BLaER1 treated with 17β-estradiol and CSF1 and Interleukin-3, amounts not matched to agents 10 nM and 100 nM (cell line): ENCODE measurements around the gene PCNX3.
A peak's percentile ranks its signal among the peaks of the same experiment; 100 is the strongest.
"Not testable (repeated sequence)": the region's sequence is repeated elsewhere in the genome, so short reads cannot be mapped to it uniquely, and the experiment has no call there.

ENCODE experiments used
- H3K27ac ChIP-seq, 11 experiments: shearing (Covaris generic); formaldehyde crosslinking; 2 replicates each; pipeline ENCODE4 v1.8.1; 2022
- H3K27me3 ChIP-seq, 11 experiments: shearing (Covaris generic); formaldehyde crosslinking; 2 replicates each; pipeline ENCODE4 v1.8.1; 2022
- H3K36me3 ChIP-seq, 11 experiments: shearing (Covaris generic); formaldehyde crosslinking; 2 replicates each; pipeline ENCODE4 v1.8.1; 2022
- H3K4me1 ChIP-seq, 10 experiments: shearing (Covaris generic); formaldehyde crosslinking; 2 replicates each; pipeline ENCODE4 v1.8.1; 2022
- H3K4me2 ChIP-seq, 11 experiments: shearing (Covaris generic); formaldehyde crosslinking; 2 replicates each; pipeline ENCODE4 v1.8.1; 2022
- H3K4me3 ChIP-seq, 10 experiments: shearing (Covaris generic); formaldehyde crosslinking; 2 replicates each; pipeline ENCODE4 v1.8.1; 2022
- H3K9ac ChIP-seq, 11 experiments: shearing (Covaris generic); formaldehyde crosslinking; 2 replicates each; pipeline ENCODE4 v1.8.1; 2022
- H3K9me3 ChIP-seq, 11 experiments: shearing (Covaris generic); formaldehyde crosslinking; replicated peaks in 1 of 11; 2 replicates each; pipeline ENCODE4 v1.8.1; 2022
- H4K20me1 ChIP-seq, 11 experiments: shearing (Covaris generic); formaldehyde crosslinking; 2 replicates each; pipeline ENCODE4 v1.8.1; 2022
- Cebpa-rat ChIP-seq, 11 experiments: shearing (Covaris generic); IDR thresholded peaks; 2 replicates each; pipeline ENCODE4 v1.8.1; 2022

Gene PCNX3

DNA sequence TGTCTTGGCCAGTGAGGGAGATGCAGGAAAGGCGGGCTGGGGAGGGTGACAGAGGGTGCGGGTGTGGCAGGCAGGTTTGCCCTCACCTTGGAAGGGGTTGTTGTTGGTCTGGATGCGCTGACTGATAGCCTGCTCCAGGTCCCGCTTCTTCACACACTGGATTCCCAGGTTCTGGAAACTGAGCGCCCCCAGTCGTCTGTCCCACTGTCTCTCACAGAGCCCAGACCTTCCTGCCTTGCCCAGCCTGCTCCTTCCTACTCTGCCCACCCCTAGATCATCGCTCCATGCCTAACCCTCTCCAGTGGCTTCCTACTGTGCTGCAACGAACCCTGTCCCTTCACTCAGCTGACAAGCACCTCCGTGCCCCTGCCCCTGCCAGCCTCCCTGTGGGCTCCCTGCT, 44.5 kb downstream of the PCNX3 start:
- peaks cover 66 to 71% (median 68%) of the 10 kb centered on the region in 11 experiments for H3K36me3 ChIP-seq
- no peak overlapping the region for H3K27ac ChIP-seq
- no peaks in the 10 kb centered on the region for H3K9me3 ChIP-seq
- peaks cover 31 to 72% (median 60%) of the 10 kb centered on the region in 11 experiments; a peak in 21 of 22 replicates for H4K20me1 ChIP-seq
- peak overlapping the region; percentile 2 to 96 (median 90); a peak in 16 of 22 replicates for H3K9ac ChIP-seq
- TF ChIP-seq Cebpa-rat (IDR thresholded peaks at IDR 0.05) = no peak
- no peaks in the 10 kb centered on the region for H3K27me3 ChIP-seq
- H3K4me2 ChIP-seq = peak overlapping the region in 2 of 11 experiments; percentile 100; a peak in 2 of 22 replicates
- peaks cover 24 to 51% (median 36%) of the 10 kb centered on the region in 10 experiments for H3K4me1 ChIP-seq
- no peak overlapping the region for H3K4me3 ChIP-seq

DNA sequence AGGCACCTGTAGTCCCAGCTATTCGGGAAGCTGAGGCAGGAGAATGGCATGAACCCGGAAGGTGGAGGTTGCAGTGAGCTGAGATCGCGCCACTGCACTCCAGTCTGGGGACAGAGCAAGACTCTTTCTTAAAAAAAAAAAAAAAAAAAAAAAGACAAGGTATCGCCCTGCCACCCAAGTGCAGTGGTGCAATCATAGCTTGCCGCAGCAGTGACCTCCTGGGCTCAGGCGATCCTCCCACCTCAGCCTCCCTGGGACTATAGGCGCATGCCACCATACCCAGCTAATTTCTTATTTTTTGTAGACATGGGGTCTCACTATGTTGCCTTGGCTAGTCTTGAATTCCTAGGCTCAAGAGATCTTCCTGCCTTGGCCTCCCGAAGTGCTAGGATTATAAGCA, 45.3 kb downstream of the PCNX3 start:
- Histone ChIP-seq H4K20me1 (peaks cover 31 to 64% (median 56%) of the 10 kb centered on the region in 11 experiments; a peak in 21 of 22 replicates), H3K4me2 (peak overlapping the region; percentile 93 to 100 (median 99); a peak in 19 of 22 replicates), H3K27ac (peak overlapping the region in 1 of 11 experiments; percentile 94; a peak in 1 of 22 replicates), H3K36me3 (peaks cover 58 to 63% (median 59%) of the 10 kb centered on the region in 11 experiments), H3K4me3 (peak overlapping the region in 9 of 10 experiments; percentile 78 to 98 (median 91); a peak in 13 of 20 replicates), H3K4me1 (peaks cover 23 to 43% (median 32%) of the 10 kb centered on the region in 10 experiments), H3K9ac (peak overlapping the region; percentile 85 to 96 (median 91); a peak in 21 of 22 replicates)
- not testable (repeated sequence) for H3K9me3 ChIP-seq, H3K27me3 ChIP-seq

DNA sequence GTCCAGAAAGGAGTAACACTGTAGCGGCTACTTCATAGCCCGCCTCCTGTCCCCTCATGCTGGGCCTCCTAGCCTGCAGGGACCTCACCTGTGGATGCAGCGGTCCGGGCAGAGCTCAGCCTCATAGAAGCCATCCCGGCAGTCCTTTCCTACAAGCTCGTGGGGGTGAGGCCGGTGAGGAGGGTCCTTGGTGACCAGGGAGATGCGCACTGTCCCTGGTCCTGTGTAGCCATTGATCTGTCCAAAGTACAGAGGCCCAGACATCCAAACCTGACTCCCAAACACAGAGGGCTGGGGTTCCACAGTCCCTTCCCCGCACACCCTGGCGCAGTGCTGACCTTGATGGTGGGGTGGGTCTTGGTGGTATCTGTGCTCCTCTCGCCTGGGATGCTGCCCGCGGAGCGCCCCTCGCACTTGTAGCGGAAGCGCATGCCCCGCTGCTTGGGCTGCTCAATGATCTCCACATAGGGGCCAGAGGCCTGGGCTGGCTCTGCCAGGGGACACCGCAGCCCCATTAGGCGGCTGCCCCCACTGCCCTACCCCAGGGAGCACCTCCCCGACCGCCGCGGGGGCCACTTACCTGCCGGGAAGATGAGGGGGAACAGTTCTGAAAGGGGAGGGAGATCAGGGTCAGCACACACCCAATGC, 46.1 kb downstream of the PCNX3 start:
- H3K27ac ChIP-seq = peak overlapping the region; percentile 86 to 94 (median 90)
- no peaks in the 10 kb centered on the region for H3K27me3 ChIP-seq
- peak overlapping the region; percentile 93 to 100 (median 99) for H3K4me2 ChIP-seq
- peak overlapping the region; percentile 85 to 96 (median 91) for H3K9ac ChIP-seq
- H4K20me1 ChIP-seq = peaks cover 31 to 57% (median 54%) of the 10 kb centered on the region in 11 experiments; a peak in 21 of 22 replicates
- H3K36me3 ChIP-seq = peaks cover 50 to 55% (median 51%) of the 10 kb centered on the region in 11 experiments
- peaks cover 23 to 40% (median 31%) of the 10 kb centered on the region in 10 experiments for H3K4me1 ChIP-seq
- H3K4me3 ChIP-seq = peak overlapping the region; percentile 78 to 98 (median 91)
- H3K9me3 ChIP-seq = no peaks in the 10 kb centered on the region
- TF ChIP-seq Cebpa-rat (IDR thresholded peaks at IDR 0.05) = no peak

DNA sequence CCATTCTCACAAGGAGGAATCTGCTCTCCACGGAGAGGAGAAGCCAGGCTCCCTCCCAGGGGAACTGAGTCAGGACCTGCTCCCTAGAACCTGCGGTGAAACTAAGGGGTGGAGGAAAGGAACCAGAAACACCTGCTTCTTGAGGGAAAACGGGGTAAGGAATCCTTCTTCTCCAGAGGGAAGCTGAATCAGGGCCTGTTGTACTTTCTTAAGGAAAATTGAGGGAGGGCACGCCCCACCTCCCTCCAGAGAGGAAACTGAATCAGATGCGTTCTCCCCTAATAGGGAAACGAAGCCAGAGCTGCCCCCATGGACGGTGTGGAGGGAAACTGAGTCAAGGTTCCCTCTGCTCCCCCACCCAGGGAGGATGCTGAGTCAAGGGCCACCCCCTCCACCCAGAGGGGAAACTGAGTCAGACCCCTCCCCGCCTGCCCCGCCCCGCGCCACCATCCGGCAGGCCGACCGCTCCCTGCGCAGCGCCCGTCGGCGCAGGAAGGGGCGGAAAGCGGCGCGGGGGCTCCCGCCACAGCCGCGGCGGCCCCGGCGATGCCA, 46.7 kb downstream of the PCNX3 start:
- peak overlapping the region; percentile 78 to 98 (median 91) for H3K4me3 ChIP-seq
- H3K9ac ChIP-seq = peak overlapping the region; percentile 85 to 96 (median 91)
- no peaks in the 10 kb centered on the region for H3K27me3 ChIP-seq
- peak overlapping the region; percentile 93 to 100 (median 99) for H3K4me2 ChIP-seq
- H3K27ac ChIP-seq = peak overlapping the region; percentile 86 to 94 (median 90)
- peaks cover 44 to 49% (median 45%) of the 10 kb centered on the region in 11 experiments for H3K36me3 ChIP-seq
- no peaks in the 10 kb centered on the region for H3K9me3 ChIP-seq
- peaks cover 31 to 52% (median 49%) of the 10 kb centered on the region in 11 experiments; a peak in 21 of 22 replicates for H4K20me1 ChIP-seq
- TF ChIP-seq Cebpa-rat (IDR thresholded peaks at IDR 0.05) = no peak
- H3K4me1 ChIP-seq = peaks cover 23 to 40% (median 31%) of the 10 kb centered on the region in 10 experiments

DNA sequence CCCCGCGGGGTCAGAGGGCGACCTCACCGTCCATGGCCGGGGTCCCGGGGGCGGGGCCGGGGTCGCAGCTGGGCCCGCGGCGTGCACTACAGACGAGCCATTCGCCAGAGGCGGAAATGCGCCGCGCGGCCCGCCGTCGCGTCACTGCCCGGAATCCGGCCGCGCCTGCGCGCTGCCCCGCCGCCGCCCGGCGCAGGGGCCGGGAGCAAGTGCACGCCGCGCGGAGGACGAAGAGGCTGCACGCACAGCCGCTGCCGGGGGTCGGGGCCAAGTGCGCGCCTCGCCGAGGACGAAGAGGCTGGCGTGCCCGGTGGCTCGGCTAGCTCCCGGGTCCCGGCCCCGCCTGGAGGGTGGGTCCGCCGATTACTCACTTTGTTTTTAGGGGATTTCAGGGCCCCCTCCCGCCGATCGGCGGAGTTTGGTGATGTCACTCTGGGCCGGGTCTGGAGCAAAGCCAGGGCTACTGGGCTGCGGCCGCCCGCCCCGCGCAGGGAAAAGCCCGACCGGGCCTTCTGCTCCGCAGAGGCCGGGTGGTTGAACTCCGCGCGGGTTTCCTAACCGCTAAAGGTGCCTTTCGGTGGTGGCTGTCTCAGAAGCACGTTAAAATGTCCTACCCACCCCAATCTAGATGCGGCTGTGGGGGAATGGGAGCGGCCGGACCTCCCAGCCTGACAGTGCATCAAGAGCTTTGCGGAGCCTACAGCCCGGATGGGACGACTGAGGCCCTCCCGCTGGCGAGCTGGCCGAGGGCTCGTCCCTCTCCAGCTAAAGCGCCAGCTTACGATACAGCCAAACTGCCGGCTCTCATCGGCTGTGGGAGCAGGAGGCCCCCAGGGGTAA, 47.4 kb downstream of the PCNX3 start, which contains the start of gene RELA:
TSS of gene RELA (minus strand) at position 118 of the 840 bp plus-strand sequence. CDS start at position 34, 84 bp downstream.
- Histone ChIP-seq H3K27me3 (no peaks in the 10 kb centered on the region), H3K9me3 (no peaks in the 10 kb centered on the region), H3K9ac (peak within 1 kb of the TSS; percentile 85 to 96 (median 91)), H3K4me3 (peak within 1 kb of the TSS; percentile 78 to 98 (median 91)), H3K36me3 (peaks cover 37 to 42% (median 38%) of the 10 kb centered on the region in 11 experiments), H3K4me1 (peaks cover 23 to 40% (median 31%) of the 10 kb centered on the region in 10 experiments), H3K4me2 (peak within 1 kb of the TSS; percentile 94 to 100 (median 99)), H3K27ac (peak within 1 kb of the TSS; percentile 86 to 94 (median 90)), H4K20me1 (peaks cover 30 to 45% (median 42%) of the 10 kb centered on the region in 11 experiments; a peak in 20 of 22 replicates)
- no peak for TF ChIP-seq Cebpa-rat (IDR thresholded peaks at IDR 0.05)

DNA sequence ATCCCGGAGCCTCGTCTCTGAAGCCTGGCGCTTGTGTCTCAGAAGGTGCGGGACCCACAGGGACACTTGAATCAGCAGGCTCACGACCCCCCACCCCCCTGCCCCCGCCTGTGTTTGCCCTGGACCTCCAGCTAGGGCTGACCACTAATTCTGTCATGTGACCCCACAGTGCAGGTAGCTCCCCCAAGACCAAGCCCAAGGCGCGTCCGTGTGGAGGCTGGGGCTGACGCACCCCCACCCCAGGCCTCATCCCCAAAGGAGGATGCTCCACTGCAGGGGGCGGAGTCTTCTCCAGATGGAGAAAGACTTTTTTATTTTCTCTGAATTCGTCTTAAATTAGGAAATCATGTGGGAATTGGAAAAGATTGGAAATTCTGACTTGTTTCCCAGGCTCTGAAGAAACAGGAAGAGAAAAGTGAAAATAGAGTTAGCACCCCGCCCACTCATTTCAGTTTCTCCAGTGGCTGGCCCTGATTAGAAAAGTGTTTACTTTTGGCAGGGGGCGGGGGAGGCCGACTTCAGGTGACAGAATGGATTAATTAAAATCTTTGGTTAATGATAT, 48.1 kb downstream of the PCNX3 start:
- no peak for TF ChIP-seq Cebpa-rat (IDR thresholded peaks at IDR 0.05)
- no peaks in the 10 kb centered on the region for H3K27me3 ChIP-seq
- peaks cover 23 to 40% (median 31%) of the 10 kb centered on the region in 10 experiments for H3K4me1 ChIP-seq
- H3K27ac ChIP-seq = peak overlapping the region; percentile 86 to 94 (median 90)
- H3K4me3 ChIP-seq = peak overlapping the region; percentile 78 to 98 (median 91)
- H3K36me3 ChIP-seq = peaks cover 30 to 35% (median 31%) of the 10 kb centered on the region in 11 experiments
- H4K20me1 ChIP-seq = peaks cover 25 to 38% (median 35%) of the 10 kb centered on the region in 11 experiments; a peak in 20 of 22 replicates
- no peaks in the 10 kb centered on the region for H3K9me3 ChIP-seq
- H3K4me2 ChIP-seq = peak overlapping the region; percentile 84 to 100 (median 98)
- H3K9ac ChIP-seq = peak overlapping the region; percentile 85 to 96 (median 91)

DNA sequence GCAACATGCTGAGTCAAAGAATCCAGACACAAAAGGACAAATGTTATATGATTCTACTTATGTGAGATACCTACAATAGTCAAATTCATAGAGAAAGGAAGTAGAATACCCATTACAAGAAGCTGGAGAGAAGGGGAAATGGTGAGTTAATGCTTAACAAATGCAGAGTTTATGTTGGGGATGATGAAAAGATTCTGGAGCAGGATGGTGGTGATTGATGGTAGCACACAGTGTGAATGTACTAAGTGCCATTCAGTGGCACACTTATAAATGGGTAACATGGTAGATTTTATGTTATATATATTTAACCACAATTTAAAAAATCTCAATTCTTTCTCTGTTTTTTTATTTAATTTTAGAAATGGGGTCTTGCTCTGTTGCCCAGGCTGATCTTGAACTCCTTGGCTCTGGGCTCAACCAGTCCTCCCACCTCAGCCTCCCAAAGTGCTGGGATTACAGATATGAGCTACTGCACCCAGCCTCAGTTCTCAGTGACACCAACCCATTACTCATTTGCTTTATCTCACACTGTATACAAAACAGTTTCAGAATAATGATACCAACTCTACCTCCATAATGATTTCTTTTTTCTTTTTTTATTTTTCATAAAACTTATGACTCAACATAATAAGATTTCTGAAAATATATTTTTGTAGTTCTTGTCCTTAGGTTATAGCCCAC, 56.7 kb downstream of the PCNX3 start:
- Histone ChIP-seq H3K4me2 (no peak overlapping the region), H3K27me3 (no peaks in the 10 kb centered on the region), H3K36me3 (no peaks in the 10 kb centered on the region), H4K20me1 (no peaks in the 10 kb centered on the region), H3K4me3 (no peak overlapping the region), H3K4me1 (no peaks in the 10 kb centered on the region), H3K9me3 (no peaks in the 10 kb centered on the region), H3K9ac (no peak overlapping the region), H3K27ac (no peak overlapping the region)
- TF ChIP-seq Cebpa-rat (IDR thresholded peaks at IDR 0.05) = no peak

DNA sequence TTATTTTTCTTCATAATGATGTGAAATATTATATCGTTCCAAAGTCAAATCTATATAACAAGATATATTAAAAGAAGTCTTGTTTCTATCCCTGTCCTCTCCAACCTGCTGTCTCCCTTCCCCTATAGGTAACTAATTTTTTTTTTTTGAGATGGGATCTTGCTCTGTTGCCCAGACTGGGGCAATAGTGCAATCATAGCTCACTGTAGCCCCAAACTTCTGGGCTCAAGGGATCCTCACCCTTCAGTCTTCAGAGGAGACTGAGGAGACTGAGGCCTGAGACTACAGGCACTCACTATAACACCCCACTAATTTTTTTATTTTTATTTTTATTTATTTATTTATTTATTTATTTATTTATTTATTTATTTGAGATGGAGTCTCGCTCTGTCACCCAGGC, 57.4 kb downstream of the PCNX3 start:
- Histone ChIP-seq H3K27ac (no peak overlapping the region), H3K36me3 (no peaks in the 10 kb centered on the region), H3K27me3 (no peaks in the 10 kb centered on the region), H3K9ac (no peak overlapping the region), H3K4me1 (no peaks in the 10 kb centered on the region), H3K4me3 (no peak overlapping the region), H3K9me3 (no peaks in the 10 kb centered on the region), H4K20me1 (no peaks in the 10 kb centered on the region), H3K4me2 (no peak overlapping the region)
- no peak for TF ChIP-seq Cebpa-rat (IDR thresholded peaks at IDR 0.05)
